Ovary (tissue), 3 donors: Measurements from ENCODE around the gene SGMS1.

Experiments used
- POLR2A ChIP-seq: fragments of 450-650 bp; IDR thresholded peaks from one replicate; pipeline ENCODE4 v1.6.1; 2017; ENCODE audit warnings: antibody characterized with exemption, mild to moderate bottlenecking, moderate library complexity
- TF ChIP-seq, protein P1 (sequence below), 3 donors: fragments of 450-650 bp in 2 of 3; fragments of 200-600 bp in 1 of 3; IDR thresholded peaks; one replicate each; pipeline versions ENCODE4 v1.5.1 to v1.8.0; 2016 to 2022; ENCODE audit warnings: antibody characterized with exemption in 3 of 3, mild to moderate bottlenecking in 1 of 3
- donor health status: DM: no; HTN: no; CAD: no.

DNA sequence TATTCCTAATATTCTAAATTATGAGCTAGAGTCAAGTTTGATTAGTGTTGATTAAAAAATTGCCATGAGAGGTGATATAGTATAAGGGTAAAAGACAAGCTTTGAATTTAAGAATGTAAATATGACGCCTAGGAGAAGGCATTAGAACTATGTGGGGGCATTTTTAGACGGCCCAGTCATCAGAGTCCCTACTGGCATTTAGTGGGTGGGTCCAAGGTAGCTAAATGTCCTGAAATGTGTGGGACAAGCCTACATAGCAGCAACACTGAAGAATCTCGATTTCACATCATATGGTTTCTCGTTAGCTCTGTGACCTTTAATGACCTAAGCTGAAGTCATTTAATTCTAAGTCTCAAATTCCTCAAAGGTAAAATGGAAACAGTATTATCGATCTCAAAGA, 133.5 kb downstream of the SGMS1 start:
- TF ChIP-seq, protein P1, sequence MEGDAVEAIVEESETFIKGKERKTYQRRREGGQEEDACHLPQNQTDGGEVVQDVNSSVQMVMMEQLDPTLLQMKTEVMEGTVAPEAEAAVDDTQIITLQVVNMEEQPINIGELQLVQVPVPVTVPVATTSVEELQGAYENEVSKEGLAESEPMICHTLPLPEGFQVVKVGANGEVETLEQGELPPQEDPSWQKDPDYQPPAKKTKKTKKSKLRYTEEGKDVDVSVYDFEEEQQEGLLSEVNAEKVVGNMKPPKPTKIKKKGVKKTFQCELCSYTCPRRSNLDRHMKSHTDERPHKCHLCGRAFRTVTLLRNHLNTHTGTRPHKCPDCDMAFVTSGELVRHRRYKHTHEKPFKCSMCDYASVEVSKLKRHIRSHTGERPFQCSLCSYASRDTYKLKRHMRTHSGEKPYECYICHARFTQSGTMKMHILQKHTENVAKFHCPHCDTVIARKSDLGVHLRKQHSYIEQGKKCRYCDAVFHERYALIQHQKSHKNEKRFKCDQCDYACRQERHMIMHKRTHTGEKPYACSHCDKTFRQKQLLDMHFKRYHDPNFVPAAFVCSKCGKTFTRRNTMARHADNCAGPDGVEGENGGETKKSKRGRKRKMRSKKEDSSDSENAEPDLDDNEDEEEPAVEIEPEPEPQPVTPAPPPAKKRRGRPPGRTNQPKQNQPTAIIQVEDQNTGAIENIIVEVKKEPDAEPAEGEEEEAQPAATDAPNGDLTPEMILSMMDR (IDR thresholded peaks at IDR 0.05), result no peak
- TF ChIP-seq POLR2A, result no peak
